Keratinocyte (primary cell): ENCODE data around the gene PLAGL1. TPM values are rescaled to one million over a fixed set of nuclear protein-coding genes. Genes with fewer than 3 reads are reported as not detected.

Experiments used
- DNase-seq: peaks from one replicate; pipeline ENCODE4 v3.0.0-alpha.2; 2011; ENCODE audit warnings: low read depth, missing footprints, low spot score
- FAIRE-seq: peaks from 2 replicates; lab custom pipeline; 2011; peaks lifted over from hg19 to GRCh38; lab: Jason Lieb, UNC
- H2AFZ ChIP-seq: 2 replicates; pipeline ENCODE4 v1.6.0; 2012; ENCODE audit warnings: low read length, control low read depth, inconsistent platforms; ENCODE audit not compliant: control insufficient read depth
- H3K27ac ChIP-seq: 2 replicates; pipeline ENCODE4 v1.5.1; 2011; ENCODE audit warnings: low read length; ENCODE audit not compliant: control insufficient read depth, insufficient read depth
- H3K27me3 ChIP-seq: 3 replicates; pipeline ENCODE4 v1.6.0; 2011; ENCODE audit warnings: low read length; ENCODE audit not compliant: control insufficient read depth, insufficient read depth; ENCODE audit errors: extremely low read depth
- H3K36me3 ChIP-seq, 2 experiments: 2 replicates in 1 of 2; 3 replicates in 1 of 2; pipeline ENCODE4 v1.5.1; 2011; ENCODE audit warnings: low read length in 2 of 2, mild to moderate bottlenecking in 1 of 2; ENCODE audit not compliant: control insufficient read depth in 2 of 2, insufficient read depth in 2 of 2; ENCODE audit errors: extremely low read depth in 1 of 2
- H3K4me1 ChIP-seq: 3 replicates; pipeline ENCODE4 v1.5.1; 2011; ENCODE audit warnings: low read length; ENCODE audit not compliant: control insufficient read depth, insufficient read depth; ENCODE audit errors: extremely low read depth
- H3K4me2 ChIP-seq: 3 replicates; pipeline ENCODE4 v1.6.0; 2011; ENCODE audit warnings: low read depth, low read length; ENCODE audit not compliant: control insufficient read depth, insufficient read depth; ENCODE audit errors: extremely low read depth
- H3K4me3 ChIP-seq, 3 experiments: fragments of 200-600 bp in 1 of 3; sonication (generic) in 1 of 3; 2 replicates in 2 of 3; 3 replicates in 1 of 3; pipeline ENCODE4 v1.5.1; 2011 to 2016; ENCODE audit warnings: low read length in 3 of 3, mild to moderate bottlenecking in 3 of 3, control low read depth in 2 of 3, inconsistent platforms in 1 of 3, low read depth in 1 of 3, mixed read lengths in 1 of 3, mixed run types in 1 of 3, moderate library complexity in 1 of 3; ENCODE audit not compliant: control insufficient read depth in 2 of 3, insufficient read depth in 2 of 3; ENCODE audit errors: extremely low read depth in 1 of 3
- H3K79me2 ChIP-seq: 2 replicates; pipeline ENCODE4 v1.6.0; 2012; ENCODE audit warnings: low read length; ENCODE audit not compliant: control insufficient read depth, insufficient read depth
- H3K9ac ChIP-seq: 3 replicates; pipeline ENCODE4 v1.6.0; 2011; ENCODE audit warnings: low read length; ENCODE audit not compliant: control insufficient read depth, insufficient read depth; ENCODE audit errors: extremely low read depth
- H3K9me1 ChIP-seq: 3 replicates; pipeline ENCODE4 v1.6.0; 2011; ENCODE audit warnings: low read length; ENCODE audit not compliant: control insufficient read depth, insufficient read depth; ENCODE audit errors: extremely low read depth
- H3K9me3 ChIP-seq: 2 replicates; pipeline ENCODE4 v1.5.1; 2012; ENCODE audit warnings: low read depth, low read length; ENCODE audit not compliant: control insufficient read depth
- H4K20me1 ChIP-seq: 3 replicates; pipeline ENCODE4 v1.6.0; 2011; ENCODE audit warnings: low read length; ENCODE audit not compliant: control insufficient read depth, insufficient read depth; ENCODE audit errors: extremely low read depth
- CTCF ChIP-seq, 3 experiments: IDR thresholded peaks in 1 of 3; conservative IDR thresholded peaks in 1 of 3; optimal IDR thresholded peaks in 1 of 3; 2 replicates in 2 of 3; 3 replicates in 1 of 3; pipeline versions ENCODE3 to v1.5.1; 2011; ENCODE audit warnings: low read length in 3 of 3, mild to moderate bottlenecking in 3 of 3, moderate library complexity in 2 of 3, control low read depth in 1 of 3, inconsistent platforms in 1 of 3; ENCODE audit not compliant: insufficient read depth in 2 of 3; ENCODE audit errors: extremely low read depth in 1 of 3
- EZH2 ChIP-seq: IDR thresholded peaks from one replicate; pipeline ENCODE4 v1.6.1; 2012; ENCODE audit warnings: inconsistent platforms, mild to moderate bottlenecking, low read length, moderate library complexity
- dilution Hi-C: fragments of 300-500 bp; cut with MboI; formaldehyde crosslinking; loops from one replicate; pipeline ENCODE4 v1.7.0; 2020; ENCODE audit warnings: low sequenced_read_pairs; ENCODE audit not compliant: extremely low pct_ligation_motif_present
- polyA plus RNA-seq, 5 experiments: library from polyadenylated mRNA; depleted of rRNA in 3 of 5; stranded (reverse) in 3 of 5; stranded (forward) in 1 of 5; unstranded in 1 of 5; fragments of >200 nt; gene quantifications; 1 replicate in 1 of 5; 2 replicates in 3 of 5; 3 replicates in 1 of 5; pipeline versions ENCODE4 v1.2.1 to v1.2.3, GENCODE V29; 2011 to 2012; ENCODE audit warnings: missing spikeins in 2 of 5, low read depth in 1 of 5, low replicate concordance in 1 of 5

Gene PLAGL1
- polyA plus RNA-seq, 1 donor (not counting 4 experiments of a cell fraction or from before 2014, with no cell fraction given): 8.9 TPM

- Histone ChIP-seq H3K36me3 (no peaks in the 10 kb centered on the region), H3K4me1 (no peaks in the 10 kb centered on the region), H3K9me3 (no peaks in the 10 kb centered on the region), H3K27me3 (no peaks in the 10 kb centered on the region), H3K9me1 (no peaks in the 10 kb centered on the region), H2AFZ (no peak overlapping the region), H3K4me2 (no peak overlapping the region), H4K20me1 (no peaks in the 10 kb centered on the region), H3K27ac (no peak overlapping the region), H3K9ac (no peak overlapping the region), H3K4me3 (no peak overlapping the region), H3K79me2 (no peaks in the 10 kb centered on the region)
- TF ChIP-seq CTCF (optimal IDR thresholded peaks at IDR 0.05 in 1 of 3, IDR thresholded peaks at IDR 0.05 in 1 of 3, conservative IDR thresholded peaks at IDR 0.05 in 1 of 3; ENCODE audit: extremely low read depth in 1 of 3, insufficient read depth in 2 of 3, low read length in 3 of 3) (peak; percentile 65 to 85 (median 75)), EZH2 (no peak)
- DNase-seq (no peak), FAIRE-seq (no peak)
- dilution Hi-C loops: no loop called here
Observed at GRCh38 chr6:143941852-143942627, 66.0 kb downstream of the PLAGL1 start.

GRCh38 chr6:143940011-143940597 lies 68.0 kb downstream of the PLAGL1 start:
- Histone ChIP-seq H3K27ac (no peak overlapping the region), H3K36me3 (no peaks in the 10 kb centered on the region), H3K9me3 (no peaks in the 10 kb centered on the region), H3K9ac (no peak overlapping the region), H3K79me2 (no peaks in the 10 kb centered on the region), H3K4me1 (no peaks in the 10 kb centered on the region), H3K9me1 (no peaks in the 10 kb centered on the region), H2AFZ (no peak overlapping the region), H4K20me1 (no peaks in the 10 kb centered on the region), H3K4me2 (no peak overlapping the region), H3K4me3 (no peak overlapping the region), H3K27me3 (no peaks in the 10 kb centered on the region)
- no peak for DNase-seq
- dilution Hi-C loops: no loop called here
- peak; percentile 29 for FAIRE-seq
- TF ChIP-seq EZH2 (no peak), CTCF (optimal IDR thresholded peaks at IDR 0.05 in 1 of 3, IDR thresholded peaks at IDR 0.05 in 1 of 3, conservative IDR thresholded peaks at IDR 0.05 in 1 of 3; ENCODE audit: extremely low read depth in 1 of 3, insufficient read depth in 2 of 3, low read length in 3 of 3) (peak; percentile 78 to 86 (median 80))
